GM10266 (cell line): ENCODE measurements around the gene SLC44A1.

Source experiments
- DNase-seq: peaks from one replicate; pipeline ENCODE4 v3.0.0; 2012; ENCODE audit errors: extremely low spot score
- CTCF ChIP-seq: IDR thresholded peaks from 2 replicates; pipeline ENCODE4 v1.5.1; 2012; ENCODE audit warnings: mild to moderate bottlenecking, low read depth; ENCODE audit not compliant: control insufficient read depth, insufficient read depth; ENCODE audit errors: missing control alignments

The SLC44A1 gene

GRCh38 chr9:105459336-105459735 lies 214.9 kb downstream of the SLC44A1 start:
- DNase-seq = no peak
- no peak for TF ChIP-seq CTCF

- TF ChIP-seq CTCF = no peak
- no peak for DNase-seq
Observed at GRCh38 chr9:105466898-105467455, 222.5 kb downstream of the SLC44A1 start.

GRCh38 chr9:105468875-105469274 lies 224.4 kb downstream of the SLC44A1 start:
- TF ChIP-seq CTCF = no peak
- DNase-seq = no peak

- no peak for TF ChIP-seq CTCF
- no peak for DNase-seq
Observed at GRCh38 chr9:105473221-105473620, 228.8 kb downstream of the SLC44A1 start.

- DNase-seq = no peak
- TF ChIP-seq CTCF = peak; percentile 26
Observed at GRCh38 chr9:105475302-105475701, 230.9 kb downstream of the SLC44A1 start.

GRCh38 chr9:105479846-105480245 lies 235.4 kb downstream of the SLC44A1 start:
- no peak for TF ChIP-seq CTCF
- no peak for DNase-seq

- no peak for DNase-seq
- peak; percentile 11 for TF ChIP-seq CTCF
Observed at GRCh38 chr9:105483618-105484017, 239.2 kb downstream of the SLC44A1 start.
